ENCODE measurements around the gene MTHFSD.

The MTHFSD gene

GRCh38 chr16:86500708-86501510 is 54.1 kb downstream of the MTHFSD start:
- DNase-seq (ENCODE audit: extremely low spot score), result no peak
- CTCF ChIA-PET, result no interaction called here
- no peak for TF ChIP-seq TARDBP (IDR thresholded peaks at IDR 0.05)
- TF ChIP-seq FOXM1 (IDR thresholded peaks at IDR 0.05; ENCODE audit: borderline replicate concordance), result no peak
- no peak for TF ChIP-seq ELF4 (IDR thresholded peaks at IDR 0.05)
- TF ChIP-seq L3MBTL2 (conservative IDR thresholded peaks at IDR 0.05), result no peak
- no peak for TF ChIP-seq BHLHE40 (IDR thresholded peaks at IDR 0.05; ENCODE audit: borderline replicate concordance)
- TF ChIP-seq SP1 (IDR thresholded peaks at IDR 0.05), result no peak
- TF ChIP-seq FOXA1 (IDR thresholded peaks at IDR 0.05), result no peak
- no peak for TF ChIP-seq SUZ12 (IDR thresholded peaks at IDR 0.05)
- no peak for TF ChIP-seq HDGF (IDR thresholded peaks at IDR 0.05; ENCODE audit: borderline replicate concordance)
- no peak for TF ChIP-seq ARNT (IDR thresholded peaks at IDR 0.05)
- TF ChIP-seq FOXK2 (IDR thresholded peaks at IDR 0.05), result no peak
- no peak for TF ChIP-seq NFRKB (IDR thresholded peaks at IDR 0.05)
- no peak for TF ChIP-seq ZNF384 (IDR thresholded peaks at IDR 0.05)
- TF ChIP-seq CTBP1 (IDR thresholded peaks at IDR 0.05; ENCODE audit: borderline replicate concordance), result no peak
- no peak for TF ChIP-seq LEF1 (IDR thresholded peaks at IDR 0.05; ENCODE audit: borderline replicate concordance)
- TF ChIP-seq PKNOX1 (IDR thresholded peaks at IDR 0.05), result no peak
- POLR2A ChIA-PET, result no interaction called here

GRCh38 chr16:86499889-86500707 is 54.9 kb downstream of the MTHFSD start:
- CTCF ChIA-PET, result interaction anchor here (0.6 kb wide), 1 partner anchor 9 kb away, joined by 4 read pairs; no protein-coding TSS in a partner anchor
- TF ChIP-seq ELF4 (IDR thresholded peaks at IDR 0.05) (no peak), ARNT (IDR thresholded peaks at IDR 0.05) (no peak), SP1 (IDR thresholded peaks at IDR 0.05) (no peak), L3MBTL2 (conservative IDR thresholded peaks at IDR 0.05) (no peak), LEF1 (IDR thresholded peaks at IDR 0.05; ENCODE audit: borderline replicate concordance) (no peak), FOXA1 (IDR thresholded peaks at IDR 0.05) (no peak), FOXM1 (IDR thresholded peaks at IDR 0.05; ENCODE audit: borderline replicate concordance) (no peak), CTBP1 (IDR thresholded peaks at IDR 0.05; ENCODE audit: borderline replicate concordance) (no peak), HDGF (IDR thresholded peaks at IDR 0.05; ENCODE audit: borderline replicate concordance) (no peak), FOXK2 (IDR thresholded peaks at IDR 0.05) (no peak), TARDBP (IDR thresholded peaks at IDR 0.05) (no peak), ZNF384 (IDR thresholded peaks at IDR 0.05) (no peak), BHLHE40 (IDR thresholded peaks at IDR 0.05; ENCODE audit: borderline replicate concordance) (no peak), NFRKB (IDR thresholded peaks at IDR 0.05) (no peak)
- no peak for DNase-seq (ENCODE audit: extremely low spot score)
- POLR2A ChIA-PET, result no interaction called here

- no peak for DNase-seq (ENCODE audit: extremely low spot score)
- ChIA-PET POLR2A (no interaction called here), CTCF (interaction anchor here (0.6 to 0.9 kb wide), 2 partner anchors 10 to 44 kb away, joined by 3 to 4 read pairs; no protein-coding TSS in a partner anchor)
- TF ChIP-seq FOXA1 (IDR thresholded peaks at IDR 0.05) (no peak), TARDBP (IDR thresholded peaks at IDR 0.05) (no peak), BHLHE40 (IDR thresholded peaks at IDR 0.05; ENCODE audit: borderline replicate concordance) (no peak), ARNT (IDR thresholded peaks at IDR 0.05) (no peak), PKNOX1 (IDR thresholded peaks at IDR 0.05) (no peak), LEF1 (IDR thresholded peaks at IDR 0.05; ENCODE audit: borderline replicate concordance) (no peak), FOXK2 (IDR thresholded peaks at IDR 0.05) (no peak), L3MBTL2 (conservative IDR thresholded peaks at IDR 0.05) (no peak), FOXM1 (IDR thresholded peaks at IDR 0.05; ENCODE audit: borderline replicate concordance) (no peak), ELF4 (IDR thresholded peaks at IDR 0.05) (no peak), ZNF384 (IDR thresholded peaks at IDR 0.05) (no peak), NFRKB (IDR thresholded peaks at IDR 0.05) (no peak), SUZ12 (IDR thresholded peaks at IDR 0.05) (no peak), SP1 (IDR thresholded peaks at IDR 0.05) (no peak), HDGF (IDR thresholded peaks at IDR 0.05; ENCODE audit: borderline replicate concordance) (no peak), CTBP1 (IDR thresholded peaks at IDR 0.05; ENCODE audit: borderline replicate concordance) (no peak)
These were observed 55.6 kb downstream of the MTHFSD start for GRCh38 chr16:86499440-86499786.

GRCh38 chr16:86498671-86499439 is 56.2 kb downstream of the MTHFSD start:
- ChIA-PET POLR2A (no interaction called here), CTCF (interaction anchor here (0.6 to 0.9 kb wide), 2 partner anchors 11 to 43 kb away, joined by 3 to 4 read pairs; no protein-coding TSS in a partner anchor)
- DNase-seq (ENCODE audit: extremely low spot score), result no peak
- no peak for TF ChIP-seq HDGF (IDR thresholded peaks at IDR 0.05; ENCODE audit: borderline replicate concordance)
- TF ChIP-seq SUZ12 (IDR thresholded peaks at IDR 0.05), result no peak
- TF ChIP-seq TARDBP (IDR thresholded peaks at IDR 0.05), result no peak
- TF ChIP-seq ARNT (IDR thresholded peaks at IDR 0.05), result no peak
- no peak for TF ChIP-seq FOXA1 (IDR thresholded peaks at IDR 0.05)
- no peak for TF ChIP-seq NFRKB (IDR thresholded peaks at IDR 0.05)
- no peak for TF ChIP-seq LEF1 (IDR thresholded peaks at IDR 0.05; ENCODE audit: borderline replicate concordance)
- no peak for TF ChIP-seq FOXK2 (IDR thresholded peaks at IDR 0.05)
- TF ChIP-seq FOXM1 (IDR thresholded peaks at IDR 0.05; ENCODE audit: borderline replicate concordance), result no peak
- no peak for TF ChIP-seq L3MBTL2 (conservative IDR thresholded peaks at IDR 0.05)
- no peak for TF ChIP-seq ELF4 (IDR thresholded peaks at IDR 0.05)
- no peak for TF ChIP-seq SP1 (IDR thresholded peaks at IDR 0.05)
- TF ChIP-seq PKNOX1 (IDR thresholded peaks at IDR 0.05), result no peak
- no peak for TF ChIP-seq BHLHE40 (IDR thresholded peaks at IDR 0.05; ENCODE audit: borderline replicate concordance)
- TF ChIP-seq ZNF384 (IDR thresholded peaks at IDR 0.05), result no peak
